GM18519 (cell line): ENCODE measurements around the gene VSTM2B.

Source experiments
- ATAC-seq: cut with Tn5 transposase; IDR thresholded peaks from one replicate; pipeline ENCODE4 v1.9.1; 2021; ENCODE audit warnings: mild to moderate bottlenecking, moderate library complexity; ENCODE audit not compliant: unreplicated experiment, low FRiP score

VSTM2B gene

DNA sequence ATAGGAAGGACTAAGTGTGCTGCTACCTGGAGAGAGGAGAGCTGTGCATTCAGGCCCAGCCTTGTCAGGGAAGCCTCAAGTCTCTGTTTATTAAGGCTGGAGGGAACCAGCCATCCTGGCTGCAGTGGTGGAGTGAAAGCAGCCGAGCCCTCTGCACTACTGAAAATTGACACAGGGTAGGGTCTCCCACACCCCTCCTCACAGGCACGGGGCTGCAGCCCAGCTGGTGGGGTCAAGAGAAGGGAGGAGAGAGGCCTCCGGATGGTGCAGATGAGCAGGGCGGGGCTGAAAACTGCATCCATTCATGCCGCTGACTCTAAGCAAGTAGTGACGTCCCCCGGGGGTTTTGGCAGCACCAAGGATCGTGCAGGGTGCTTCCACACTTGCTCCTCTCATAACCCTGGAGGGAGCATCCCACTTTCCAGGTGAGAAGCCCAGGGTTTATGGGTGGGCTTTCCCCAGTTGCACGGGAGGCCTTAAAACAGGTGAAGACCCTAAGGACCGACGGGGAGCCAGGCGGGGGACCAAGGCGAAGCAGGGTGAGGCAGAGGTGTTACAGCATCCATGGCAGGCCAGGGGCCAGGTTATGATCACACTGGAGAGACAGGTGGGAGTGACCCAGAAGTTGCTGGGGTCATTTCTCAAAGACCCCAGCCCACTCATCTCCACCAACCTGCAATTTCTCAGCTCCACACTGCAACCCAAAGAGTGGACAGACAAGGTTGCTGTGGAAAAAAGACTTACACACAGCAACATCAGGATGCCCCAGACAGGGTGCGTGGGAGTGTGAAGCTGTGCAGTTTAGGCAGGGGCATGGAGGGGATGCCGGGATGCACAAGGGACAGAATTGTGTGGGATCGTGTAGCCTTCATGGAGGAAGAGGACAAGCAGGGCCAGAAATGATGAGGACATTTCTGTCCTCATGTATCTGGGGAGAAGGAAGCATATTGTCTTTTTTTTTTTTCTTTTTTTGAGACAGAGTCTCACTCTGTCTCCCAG, 36.8 kb downstream of the VSTM2B start:
- no peak for ATAC-seq

DNA sequence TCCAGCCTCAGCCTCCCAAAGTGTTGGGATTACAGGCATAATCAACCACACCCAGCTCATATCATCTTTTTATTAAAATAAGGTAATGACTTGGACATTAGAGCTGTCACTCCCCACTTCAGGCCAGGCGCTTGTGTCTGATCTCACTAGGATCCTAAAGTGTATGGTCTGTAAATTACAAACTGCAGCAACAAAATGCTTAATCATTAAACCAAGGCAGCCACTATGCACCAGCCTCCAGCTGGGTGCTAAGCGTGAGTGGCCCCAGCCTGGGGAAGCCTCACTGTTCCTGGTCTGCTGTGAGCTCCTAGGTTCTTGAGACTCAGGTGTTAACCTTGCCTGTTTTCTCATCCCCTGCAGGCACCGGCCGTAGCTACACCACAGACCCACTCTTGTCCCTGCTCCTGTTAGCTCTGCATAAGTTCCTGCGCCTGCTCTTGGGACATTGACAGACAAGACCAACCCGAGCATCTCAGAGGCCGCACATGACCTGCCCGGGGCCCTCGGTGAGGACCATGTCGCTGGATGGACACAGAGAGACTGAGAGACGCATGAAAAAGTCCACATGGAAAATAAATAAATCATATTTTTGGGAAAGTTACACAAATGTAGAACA, 37.8 kb downstream of the VSTM2B start:
- ATAC-seq = no peak

DNA sequence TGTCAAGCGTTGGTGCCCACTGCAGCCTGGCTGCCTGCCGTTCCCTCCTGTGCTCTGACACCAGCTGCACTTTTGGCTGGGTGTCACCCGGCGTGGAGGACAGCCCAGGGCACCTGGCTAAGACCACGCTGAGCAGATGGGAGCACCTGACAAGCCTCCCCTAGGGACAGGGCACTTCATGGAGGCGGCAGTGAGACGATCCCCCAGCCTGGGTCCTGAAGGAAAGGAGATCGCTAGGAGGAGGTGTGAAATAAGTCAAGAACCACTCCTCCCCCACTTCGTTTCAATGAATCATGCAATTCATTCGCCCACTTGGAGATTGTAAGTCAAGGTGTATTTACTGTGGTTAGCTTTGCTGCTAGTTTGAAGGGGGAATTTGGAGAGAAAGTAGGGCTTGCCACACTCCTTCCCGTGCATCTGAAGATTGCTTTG, 38.8 kb downstream of the VSTM2B start:
- ATAC-seq = no peak

DNA sequence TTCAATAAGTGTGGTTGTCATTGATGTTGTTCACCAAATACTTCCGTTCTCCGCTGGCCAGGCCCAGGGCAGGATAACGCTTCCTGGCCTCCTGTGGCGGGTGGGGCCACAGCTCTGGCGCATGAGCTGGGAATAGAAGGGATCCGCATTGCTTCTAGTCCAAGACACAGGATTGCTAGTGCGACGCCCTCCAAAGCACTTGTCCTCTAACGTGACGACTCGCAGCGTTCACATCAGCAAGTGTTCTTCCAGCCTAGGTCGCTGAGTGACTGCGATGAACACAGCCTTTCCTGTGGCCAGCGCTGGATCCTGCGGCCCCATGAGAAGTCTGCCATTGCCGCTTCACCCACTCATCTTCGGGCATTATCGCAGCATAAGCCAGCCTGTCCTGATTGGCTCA, 39.4 kb downstream of the VSTM2B start:
- no peak for ATAC-seq

DNA sequence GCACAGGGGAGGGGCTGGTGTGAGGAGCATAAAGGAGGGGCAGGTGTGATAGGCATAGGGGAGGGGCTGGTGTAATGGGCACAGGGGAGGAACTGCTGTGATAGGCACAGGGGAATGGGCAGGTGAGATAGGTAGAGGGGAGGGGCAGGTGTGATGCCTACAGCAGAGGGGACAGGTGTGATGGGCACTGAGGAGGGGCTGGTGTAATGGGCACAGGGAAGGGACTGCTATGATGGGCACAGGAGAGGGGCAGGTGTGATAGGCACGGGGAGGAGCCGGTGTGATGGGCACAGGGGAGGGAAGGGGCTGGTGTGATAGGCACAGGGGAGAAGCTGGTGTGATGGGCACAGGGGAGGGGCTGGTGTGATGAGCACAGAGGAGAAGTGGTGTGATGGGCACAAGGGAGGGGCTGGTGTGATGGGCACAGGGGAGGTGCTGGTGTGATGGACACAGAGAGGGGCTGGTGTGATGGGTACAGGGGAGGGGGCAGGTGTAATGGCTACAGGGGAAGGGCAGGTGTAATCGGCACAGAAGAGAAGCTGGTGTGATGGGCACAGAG, 40.8 kb downstream of the VSTM2B start:
- no peak for ATAC-seq

DNA sequence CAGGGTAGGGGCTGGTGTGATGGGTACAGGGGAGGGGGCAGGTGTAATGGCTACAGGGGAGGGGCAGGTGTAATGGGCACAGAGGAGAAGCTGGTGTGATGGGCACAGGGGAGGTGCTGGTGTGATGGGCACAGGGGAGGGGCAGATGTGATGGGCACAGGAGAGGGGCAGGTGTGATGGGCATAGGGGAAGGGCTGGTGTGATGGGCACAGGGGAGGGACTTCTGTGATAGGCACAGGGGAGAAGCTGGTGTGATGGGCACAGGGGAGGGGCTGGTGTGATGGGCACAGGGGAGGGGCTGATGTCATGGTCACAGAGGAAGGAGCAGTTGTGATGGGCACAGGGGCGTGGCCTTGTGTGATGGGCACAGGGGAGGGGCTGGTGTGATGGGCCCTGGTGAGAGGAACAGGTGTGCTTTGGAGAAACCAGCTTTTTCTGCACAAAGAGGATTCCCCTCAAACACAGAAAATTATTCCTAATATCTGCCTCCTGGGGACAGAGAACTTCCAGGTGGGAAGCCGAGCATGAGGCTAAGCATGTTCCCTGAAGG, 41.6 kb downstream of the VSTM2B start:
- no peak for ATAC-seq

DNA sequence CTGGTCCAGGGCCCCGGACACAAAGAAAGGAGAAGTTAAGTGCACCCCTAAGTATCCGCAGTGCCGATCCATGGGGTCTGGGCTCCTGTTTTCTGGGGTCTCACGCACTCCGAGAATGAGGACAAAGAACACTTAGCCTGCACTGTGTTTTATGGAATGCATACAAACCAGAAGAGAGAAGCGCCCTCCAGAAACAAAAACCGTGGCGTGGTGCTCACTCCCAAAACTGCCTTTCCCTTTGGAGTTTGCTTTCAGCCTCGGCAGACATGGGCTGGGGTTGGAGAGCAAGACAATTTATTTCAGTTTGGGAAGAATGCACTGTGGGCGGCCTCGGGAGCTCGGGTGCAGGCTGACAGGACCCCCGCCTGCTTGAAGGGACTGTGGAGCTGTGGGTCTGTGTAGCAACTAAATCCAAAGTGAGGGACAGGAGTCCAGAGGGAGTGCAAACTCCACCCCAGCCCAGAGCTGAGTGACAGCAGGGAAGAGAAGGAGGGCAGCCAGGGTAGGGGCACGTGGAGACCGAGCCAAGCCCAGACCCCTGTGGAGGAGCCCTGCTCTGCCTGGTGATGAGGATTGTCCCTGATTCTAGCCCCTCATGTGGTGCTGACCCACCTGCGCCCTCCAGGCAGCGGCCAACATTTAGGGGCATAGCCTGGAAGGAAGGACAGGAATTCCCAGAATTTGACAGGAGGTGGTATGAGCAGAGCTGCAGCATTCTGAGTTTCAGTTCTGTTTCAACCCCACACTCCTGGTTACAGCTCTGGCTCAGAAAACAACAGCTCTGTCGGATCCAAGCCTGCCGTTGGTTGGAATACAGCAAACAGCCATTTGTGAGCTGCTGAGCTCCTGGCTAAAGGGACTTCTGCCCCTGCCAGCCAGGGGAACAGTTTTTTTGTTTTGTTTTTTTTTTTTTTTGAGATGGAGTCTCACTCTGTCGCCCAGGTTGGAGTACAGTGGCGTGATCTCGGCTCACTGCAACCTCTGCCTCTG, 42.5 kb downstream of the VSTM2B start:
- ATAC-seq = no peak

DNA sequence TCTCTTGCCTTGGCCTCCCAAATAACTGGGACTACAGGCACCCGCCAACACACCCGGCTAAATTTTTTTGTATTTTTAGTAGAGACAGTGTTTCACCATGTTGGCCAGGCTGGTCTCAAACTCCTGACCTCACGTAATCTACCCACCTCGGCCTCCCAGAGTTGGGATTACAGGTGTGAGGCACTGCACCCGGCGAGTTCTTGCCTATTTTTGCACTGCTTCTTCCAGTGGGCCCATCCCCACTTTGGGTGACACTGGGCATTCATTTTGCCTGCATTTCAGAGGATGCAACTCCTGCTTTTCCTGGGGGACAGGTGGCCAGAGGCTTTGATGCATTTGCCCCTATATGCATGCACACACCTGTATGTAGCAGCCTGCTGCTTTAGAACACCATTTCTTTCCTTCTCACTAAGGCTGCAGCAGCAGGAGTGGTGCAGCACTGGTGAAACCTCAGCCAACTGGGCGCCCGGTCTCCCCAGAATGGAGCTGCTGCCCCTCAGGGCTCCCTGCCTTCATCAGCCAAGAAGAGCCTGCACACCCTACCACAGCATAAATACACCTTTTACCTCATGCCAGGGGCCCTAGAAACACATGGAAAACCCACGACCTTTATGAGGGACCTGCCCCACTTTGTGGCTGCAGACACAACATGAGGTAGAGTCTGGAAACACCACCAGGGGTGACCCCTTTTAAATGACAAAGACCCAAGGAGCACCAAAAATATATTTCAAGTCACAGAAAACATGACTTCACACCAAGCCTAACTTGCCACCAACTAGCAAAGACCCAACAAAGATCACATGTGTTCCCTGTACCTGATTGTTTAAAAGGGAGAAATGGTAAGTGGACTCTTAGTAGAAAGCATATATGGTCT, 43.5 kb downstream of the VSTM2B start:
- ATAC-seq = no peak

DNA sequence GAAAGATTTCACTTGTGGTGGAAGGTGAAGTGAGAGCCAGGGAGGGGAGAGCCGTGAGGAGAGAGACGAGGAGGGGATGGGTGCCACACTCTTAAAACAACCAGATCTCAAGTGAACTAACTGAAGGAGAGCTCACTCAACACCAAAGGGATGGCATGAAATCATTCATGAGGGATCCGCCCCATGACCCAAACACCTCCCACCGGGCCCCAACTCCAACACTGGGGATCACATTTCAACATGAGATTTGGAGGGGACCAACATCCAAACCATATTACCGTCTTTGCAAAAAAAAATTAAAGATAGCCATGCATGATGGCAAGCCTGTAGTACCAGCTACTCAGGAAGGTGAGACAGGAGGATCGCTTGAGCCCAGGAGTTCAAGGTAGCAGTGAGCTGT, 45.4 kb downstream of the VSTM2B start:
- no peak for ATAC-seq

DNA sequence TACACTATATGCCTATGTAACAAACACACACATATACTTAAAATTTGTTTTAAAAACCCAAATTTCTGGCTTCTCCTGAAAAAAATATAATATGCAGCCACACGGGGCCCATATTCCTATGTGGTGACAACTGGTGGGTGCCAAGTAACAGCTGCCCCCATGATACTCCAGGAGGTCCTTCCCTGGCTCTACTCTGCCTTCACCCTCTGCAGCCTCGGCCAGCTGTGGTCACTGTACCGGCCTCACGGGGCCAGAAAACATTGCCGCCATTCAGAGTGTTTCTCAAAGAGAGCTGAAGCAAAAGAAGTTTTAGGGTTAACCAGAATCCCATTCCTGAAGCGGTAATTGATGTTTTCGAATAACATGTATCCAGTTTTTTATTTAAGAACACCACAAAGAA, 47.7 kb downstream of the VSTM2B start:
- no peak for ATAC-seq

DNA sequence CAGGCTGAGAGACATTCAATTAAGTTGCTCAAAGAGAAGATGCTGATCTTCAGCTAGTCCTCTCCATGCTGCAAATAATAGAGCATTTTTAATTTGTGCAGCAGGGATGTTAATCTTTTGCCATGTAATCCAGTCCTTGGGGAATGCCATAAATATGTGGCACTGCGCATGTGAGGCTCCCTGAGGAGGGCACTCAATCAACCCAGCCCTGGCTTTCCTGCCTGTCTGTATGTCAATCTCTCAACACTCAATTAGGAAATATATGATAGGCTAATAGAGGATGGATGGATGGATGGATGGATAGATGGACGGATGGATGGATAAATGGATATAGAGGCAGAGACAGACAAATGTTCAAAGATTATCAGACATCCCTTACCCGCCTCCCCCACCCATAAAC, 48.7 kb downstream of the VSTM2B start:
- no peak for ATAC-seq

DNA sequence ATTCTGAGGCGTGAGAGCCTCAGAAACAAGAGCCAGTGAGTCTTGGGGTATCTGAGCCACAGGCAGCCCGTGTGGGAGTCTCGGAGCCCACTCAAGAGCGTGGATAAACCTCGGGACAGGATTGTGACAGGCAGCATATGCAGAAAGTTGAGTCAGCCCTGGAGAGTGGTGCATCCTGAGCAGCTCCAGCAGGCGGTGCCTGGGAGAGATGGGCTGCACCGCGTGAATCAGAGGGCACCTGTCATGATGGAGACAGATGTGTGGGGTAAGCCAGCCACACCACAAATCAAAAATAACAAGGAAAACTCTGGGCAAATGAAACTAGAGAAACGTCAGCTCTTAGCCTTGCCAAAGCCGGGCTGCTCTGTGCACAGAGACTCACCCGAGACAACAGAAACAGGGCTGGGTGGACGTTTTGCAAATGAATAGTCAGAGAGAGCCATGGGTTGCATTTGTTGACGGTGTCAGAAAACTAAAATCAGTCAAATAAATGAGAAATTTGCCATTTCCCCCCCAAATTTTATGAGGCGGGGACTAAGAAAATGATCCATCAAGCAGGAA, 50.3 kb downstream of the VSTM2B start:
- no peak for ATAC-seq

DNA sequence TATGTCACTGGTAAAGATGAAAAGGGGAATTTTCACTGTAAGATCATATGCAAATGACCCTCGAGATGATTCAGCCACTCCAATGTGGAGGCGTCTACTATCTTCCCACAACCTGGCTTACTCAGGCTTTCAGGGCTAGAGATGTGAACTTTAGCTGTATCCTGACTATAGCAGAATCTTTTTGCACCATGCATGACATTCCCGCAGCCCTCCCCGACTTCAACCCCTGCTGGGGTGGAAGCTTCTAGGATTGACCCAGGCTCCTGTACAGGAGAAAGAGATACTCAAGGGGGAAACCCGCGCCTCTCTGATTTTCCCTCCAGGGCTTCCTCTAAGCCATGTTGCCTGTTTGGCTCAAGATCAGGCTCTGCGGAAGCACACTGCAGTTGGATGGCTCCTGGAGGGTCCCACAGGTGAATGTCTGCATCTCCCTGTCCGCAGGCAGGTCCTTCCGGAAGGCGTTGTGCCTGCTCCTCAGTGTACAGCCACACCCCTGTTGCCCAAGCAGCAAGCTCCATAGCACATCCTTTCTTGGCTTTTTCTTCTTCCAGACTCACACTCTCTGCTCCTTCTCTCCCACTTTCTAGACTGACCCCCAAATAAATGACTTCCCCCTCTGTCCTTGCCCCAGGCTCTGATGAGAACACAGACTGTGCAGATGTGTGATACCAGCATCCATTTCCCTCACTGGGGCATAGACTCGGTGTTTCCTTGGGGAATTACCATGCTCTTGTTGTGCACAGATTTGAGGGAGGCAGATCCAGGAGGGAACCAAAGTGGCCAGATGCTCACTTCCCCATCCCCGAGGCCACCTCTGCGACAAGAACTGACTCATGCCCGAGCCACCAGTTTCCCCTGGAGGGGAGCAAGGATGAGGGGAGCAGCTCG, 51.2 kb downstream of the VSTM2B start:
- no peak for ATAC-seq

DNA sequence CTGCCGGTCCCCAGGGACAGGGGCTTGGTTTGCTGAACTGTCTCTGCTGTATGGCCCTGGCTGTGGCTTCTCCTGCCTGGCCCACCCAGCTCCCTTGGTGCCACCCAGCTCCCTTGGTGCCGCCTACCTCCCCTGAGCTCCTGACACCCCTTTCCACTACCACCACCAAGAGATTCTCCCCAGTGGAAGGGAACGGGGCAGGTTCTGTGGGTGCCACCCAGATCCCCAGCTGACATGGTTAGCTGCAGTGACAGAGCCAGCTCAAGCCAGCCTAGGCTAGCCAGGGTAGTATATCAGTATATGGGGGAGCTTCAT, 51.8 kb downstream of the VSTM2B start:
- ATAC-seq = no peak

DNA sequence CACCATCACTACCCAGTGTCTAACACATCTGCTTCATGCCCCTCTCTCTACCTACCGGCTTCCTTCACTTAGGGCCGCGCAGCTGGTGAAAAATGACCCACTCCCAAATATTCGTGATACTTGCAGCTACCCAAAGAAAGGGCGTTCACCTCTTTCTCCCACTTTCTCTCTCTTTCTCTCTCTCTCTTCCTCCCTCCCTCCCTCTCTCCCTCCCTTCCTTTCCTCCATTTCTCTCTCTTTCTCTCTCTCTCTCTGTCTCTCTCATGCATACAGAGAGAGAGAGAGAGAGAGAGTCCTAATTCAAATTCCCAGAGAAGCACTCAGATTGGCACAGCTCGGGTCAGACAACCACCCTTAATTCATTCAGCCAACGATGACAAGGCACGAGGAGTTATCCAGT, 52.6 kb downstream of the VSTM2B start:
- ATAC-seq = no peak

DNA sequence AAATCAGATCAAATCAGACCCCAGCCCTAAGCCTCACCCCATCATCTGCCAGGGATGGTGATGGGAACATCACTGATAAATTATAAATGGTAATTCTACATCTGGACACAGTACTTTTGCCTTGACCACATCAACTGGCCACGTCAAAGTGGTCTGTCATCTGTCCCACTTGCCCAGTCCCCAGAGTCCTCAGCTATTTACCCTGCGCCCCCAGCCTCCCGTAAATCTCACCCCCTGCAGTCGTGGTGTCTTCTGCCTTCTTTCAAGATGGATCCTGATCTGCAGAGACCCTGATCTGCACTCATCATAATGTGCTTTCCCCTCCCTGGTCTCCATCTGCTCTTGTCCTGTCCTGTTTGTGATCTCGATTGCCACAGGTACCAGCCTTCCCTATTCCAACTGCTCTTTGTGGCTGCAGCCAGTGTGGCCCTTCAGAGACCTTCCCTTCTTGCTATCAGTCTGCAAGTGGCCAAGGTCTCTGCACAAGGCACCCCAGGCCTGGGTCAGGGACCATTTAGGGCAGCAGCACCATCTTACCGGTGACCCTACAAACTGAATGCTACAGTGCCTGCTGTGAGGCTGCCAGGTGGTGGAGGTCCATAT, 53.6 kb downstream of the VSTM2B start:
- no peak for ATAC-seq

DNA sequence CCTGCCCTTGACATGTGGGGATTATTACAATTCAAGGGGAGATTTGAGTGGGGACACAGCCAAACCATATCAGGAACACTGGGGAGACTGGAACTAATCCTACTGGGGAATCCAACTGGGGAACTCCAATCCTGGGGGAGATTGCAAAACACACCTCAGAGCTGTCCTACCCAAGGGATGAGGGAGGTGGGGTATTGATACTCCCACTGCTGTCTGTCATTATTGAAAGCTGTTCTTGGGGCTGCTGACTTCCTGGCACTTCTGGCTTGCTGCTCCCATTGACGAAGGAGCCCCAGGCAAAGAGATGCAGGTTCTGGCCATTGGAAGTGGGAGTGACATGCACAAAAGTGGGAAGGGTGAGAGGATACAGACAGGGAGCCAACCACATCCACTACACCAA, 55.6 kb downstream of the VSTM2B start:
- no peak for ATAC-seq
